GM23338 (cell line): ENCODE results near the gene ATG9B.

ENCODE experiments used
- CTCF ChIP-seq, 2 experiments: fragments of 200-600 bp in 1 of 2; sonication (generic) in 1 of 2; conservative IDR thresholded peaks; 2 replicates each; pipeline versions ENCODE4 v1.5.1 to v1.6.1; 2016 to 2017; ENCODE audit warnings: antibody characterized with exemption in 2 of 2, low read depth in 2 of 2, mild to moderate bottlenecking in 2 of 2, moderate library complexity in 1 of 2
- EZH2 ChIP-seq: fragments of 200-600 bp; sonication (generic); IDR thresholded peaks from one replicate; pipeline ENCODE4 v1.8.0; 2017; ENCODE audit warnings: antibody characterized with exemption, mild to moderate bottlenecking, low read depth; ENCODE audit not compliant: unreplicated experiment

GRCh38 chr7:150997075-150997511 is 27.2 kb downstream of the ATG9B start:
- no peak for TF ChIP-seq CTCF (conservative IDR thresholded peaks at IDR 0.05; ENCODE audit: low read depth in 2 of 2)
- TF ChIP-seq EZH2: no peak
